Astrocyte (in vitro differentiated cells and primary cell): ENCODE results near the gene CNOT4.

Source experiments
- EZH2 ChIP-seq: IDR thresholded peaks from 2 replicates; pipeline ENCODE4 v1.6.1; 2012; ENCODE audit warnings: mild to moderate bottlenecking, low read length, inconsistent platforms; ENCODE audit not compliant: insufficient read depth
- TF ChIP-seq, protein P1 (sequence below): IDR thresholded peaks from 2 replicates; pipeline ENCODE4 v1.5.1; 2011; ENCODE audit warnings: low read depth, mild to moderate bottlenecking, inconsistent platforms, low read length, moderate library complexity; ENCODE audit not compliant: insufficient read depth

DNA sequence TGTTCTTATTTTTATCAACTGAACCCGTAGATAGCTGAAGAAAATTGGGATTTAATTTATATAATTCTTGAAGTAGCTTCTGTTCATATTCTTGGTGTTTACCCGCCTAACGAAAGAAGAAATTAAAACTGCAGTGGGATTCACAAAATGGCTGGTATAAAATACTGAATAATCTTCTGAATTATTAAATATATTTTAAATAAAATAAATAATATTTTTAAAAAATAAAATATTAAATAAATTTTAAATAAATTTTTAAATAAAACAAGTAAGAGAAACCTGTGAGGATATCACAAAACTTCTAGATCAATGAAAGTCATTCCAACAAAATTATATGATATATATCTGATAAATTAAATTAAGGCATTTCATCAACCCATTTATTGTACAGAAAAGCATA is 99.4 kb downstream of the CNOT4 start:
- TF ChIP-seq, protein P1, sequence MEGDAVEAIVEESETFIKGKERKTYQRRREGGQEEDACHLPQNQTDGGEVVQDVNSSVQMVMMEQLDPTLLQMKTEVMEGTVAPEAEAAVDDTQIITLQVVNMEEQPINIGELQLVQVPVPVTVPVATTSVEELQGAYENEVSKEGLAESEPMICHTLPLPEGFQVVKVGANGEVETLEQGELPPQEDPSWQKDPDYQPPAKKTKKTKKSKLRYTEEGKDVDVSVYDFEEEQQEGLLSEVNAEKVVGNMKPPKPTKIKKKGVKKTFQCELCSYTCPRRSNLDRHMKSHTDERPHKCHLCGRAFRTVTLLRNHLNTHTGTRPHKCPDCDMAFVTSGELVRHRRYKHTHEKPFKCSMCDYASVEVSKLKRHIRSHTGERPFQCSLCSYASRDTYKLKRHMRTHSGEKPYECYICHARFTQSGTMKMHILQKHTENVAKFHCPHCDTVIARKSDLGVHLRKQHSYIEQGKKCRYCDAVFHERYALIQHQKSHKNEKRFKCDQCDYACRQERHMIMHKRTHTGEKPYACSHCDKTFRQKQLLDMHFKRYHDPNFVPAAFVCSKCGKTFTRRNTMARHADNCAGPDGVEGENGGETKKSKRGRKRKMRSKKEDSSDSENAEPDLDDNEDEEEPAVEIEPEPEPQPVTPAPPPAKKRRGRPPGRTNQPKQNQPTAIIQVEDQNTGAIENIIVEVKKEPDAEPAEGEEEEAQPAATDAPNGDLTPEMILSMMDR, result no peak
- TF ChIP-seq EZH2, result no peak
